Ovary (tissue), 9 donors: ENCODE data around the gene OSBPL5. TPM values are rescaled to one million over a fixed set of nuclear protein-coding genes. Genes with fewer than 3 reads are reported as not detected.

Experiments
- DNase-seq, 5 donors: peaks; one replicate each; pipeline ENCODE4 v3.0.0-alpha.2; 2019 to 2020
- H3K27ac ChIP-seq, 2 donors: fragments of 200-600 bp; one replicate each; pipeline versions ENCODE4 v1.5.1 to v1.8.0; 2019 to 2022
- H3K27me3 ChIP-seq: fragments of 200-600 bp; one replicate; pipeline ENCODE4 v1.8.0; 2022
- H3K36me3 ChIP-seq: fragments of 200-600 bp; sonication (generic); one replicate; pipeline ENCODE4 v1.5.1; 2019
- H3K4me1 ChIP-seq: one replicate; pipeline ENCODE4 v1.8.1; 2013; ENCODE audit warnings: mild to moderate bottlenecking, moderate library complexity; ENCODE audit not compliant: insufficient read depth
- H3K4me3 ChIP-seq: fragments of 200-600 bp; sonication (generic); one replicate; pipeline ENCODE4 v1.5.1; 2017
- H3K9me3 ChIP-seq, 2 donors: fragments of 200-600 bp in 1 of 2; sonication (generic) in 1 of 2; one replicate each; pipeline versions ENCODE4 v1.5.1 to v1.8.1; 2013 to 2019; ENCODE audit warnings: mild to moderate bottlenecking in 1 of 2, moderate library complexity in 1 of 2
- CTCF ChIP-seq, 3 donors: fragments of 450-650 bp in 2 of 3; fragments of 200-600 bp in 1 of 3; IDR thresholded peaks; one replicate each; pipeline versions ENCODE4 v1.5.1 to v1.8.0; 2016 to 2022; ENCODE audit warnings: antibody characterized with exemption in 3 of 3, mild to moderate bottlenecking in 1 of 3
- EP300 ChIP-seq: sonication (generic); formaldehyde crosslinking; IDR thresholded peaks from one replicate; pipeline ENCODE4 v1.6.1; 2017; ENCODE audit warnings: antibody characterized with exemption
- POLR2A ChIP-seq: fragments of 450-650 bp; IDR thresholded peaks from one replicate; pipeline ENCODE4 v1.6.1; 2017; ENCODE audit warnings: antibody characterized with exemption, mild to moderate bottlenecking, moderate library complexity
- WGBS, 3 donors: extraction: QIAGEN DNeasy Blood & Tissue Kit in 1 of 3; methylation state at CpG; one replicate each; pipeline versions ENCODE4 v1.1.5 to v1.1.7; 2013 to 2017; 5-methylcytosine and 5-hydroxymethylcytosine counted together
- intact Hi-C, 4 donors: fragments of 100-400 bp; cut with DNase I; formaldehyde crosslinking; loops; one replicate each; pipeline versions ENCODE4 v1.11.0 to v1.15.1; 2022 to 2023
- polyA plus RNA-seq, 2 donors: library from polyadenylated mRNA; stranded (reverse); fragments of 200-250 nt in 1 of 2; fragments of 350-450 nt in 1 of 2; fragmentation: Illumina TruSeq in 1 of 2; extraction: RNeasy Lipid Tissue Mini Kit (QIAGEN cat#74804) in 1 of 2; gene quantifications; one replicate each; pipeline ENCODE4 v1.2.3, GENCODE V29; 2013 to 2014
- total RNA-seq, 7 donors: library from RNA; depleted of rRNA in 2 of 7; stranded (reverse); fragments of >200 nt in 2 of 7; fragmentation: NEBNext Ultra II Directional in 3 of 7; extraction: Animal tissue kit (Norgen Biotek cat#: 25700) in 3 of 7; gene quantifications; one replicate each; pipeline versions ENCODE4 v1.1.0 to v1.2.4, GENCODE V29; 2016 to 2023
- donor health status: DM: no; HTN: no; CAD: no; lungs with moderate emphysema.
- donor health status: DM: no; HTN: no; CAD: no.
- donor health status: Bipolar disorder and iron deficiency.
- donor health status: DM: yes; HTN: yes; CAD: no.
- donor health status: DM: no; HTN: no; CAD: no.
- donor health status: DM: yes; HTN: yes; CAD: no.

The OSBPL5 gene
- total and polyA plus RNA-seq, 9 donors = 3.0 to 41.0 (median 23.3) TPM

DNA sequence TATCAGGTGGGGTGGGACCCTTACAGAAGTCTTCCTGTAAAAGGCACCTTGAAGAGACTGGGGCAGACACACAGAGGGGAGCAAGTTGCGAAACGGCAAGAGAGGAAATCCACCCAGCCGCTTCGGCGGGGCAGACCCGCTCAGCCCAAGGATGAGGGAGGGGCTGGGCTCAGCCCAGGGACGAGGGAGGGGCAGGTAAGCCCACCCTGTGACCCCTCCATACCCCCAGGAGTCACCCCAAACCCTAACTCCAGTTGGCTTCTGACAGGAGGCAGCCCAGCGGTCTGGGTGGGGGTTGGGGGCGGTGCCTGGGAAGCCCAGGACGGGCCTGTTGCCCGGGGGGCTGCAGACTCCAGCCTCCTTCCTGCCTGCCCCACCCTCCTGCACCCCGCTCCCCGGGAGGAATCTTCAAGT, 965 bp downstream of the OSBPL5 start:
- Histone ChIP-seq H3K27ac (peak overlapping the region; percentile 47 to 69), H3K9me3 (no peaks in the 10 kb centered on the region), H3K36me3 (no peaks in the 10 kb centered on the region), H3K4me1 (peaks cover 24% of the 10 kb centered on the region), H3K27me3 (no peaks in the 10 kb centered on the region), H3K4me3 (peak overlapping the region; percentile 38)
- peak in 4 of 5 donors; percentile 19 to 61 (median 50) for DNase-seq
- 6 to 7% (median 6%) methylated on average over 13 of the region's 13 CpGs for WGBS, 3 donors
- no peak for TF ChIP-seq CTCF (IDR thresholded peaks at IDR 0.05)
- no peak for TF ChIP-seq EP300
- no peak for TF ChIP-seq POLR2A
- intact Hi-C loops = no loop called here

DNA sequence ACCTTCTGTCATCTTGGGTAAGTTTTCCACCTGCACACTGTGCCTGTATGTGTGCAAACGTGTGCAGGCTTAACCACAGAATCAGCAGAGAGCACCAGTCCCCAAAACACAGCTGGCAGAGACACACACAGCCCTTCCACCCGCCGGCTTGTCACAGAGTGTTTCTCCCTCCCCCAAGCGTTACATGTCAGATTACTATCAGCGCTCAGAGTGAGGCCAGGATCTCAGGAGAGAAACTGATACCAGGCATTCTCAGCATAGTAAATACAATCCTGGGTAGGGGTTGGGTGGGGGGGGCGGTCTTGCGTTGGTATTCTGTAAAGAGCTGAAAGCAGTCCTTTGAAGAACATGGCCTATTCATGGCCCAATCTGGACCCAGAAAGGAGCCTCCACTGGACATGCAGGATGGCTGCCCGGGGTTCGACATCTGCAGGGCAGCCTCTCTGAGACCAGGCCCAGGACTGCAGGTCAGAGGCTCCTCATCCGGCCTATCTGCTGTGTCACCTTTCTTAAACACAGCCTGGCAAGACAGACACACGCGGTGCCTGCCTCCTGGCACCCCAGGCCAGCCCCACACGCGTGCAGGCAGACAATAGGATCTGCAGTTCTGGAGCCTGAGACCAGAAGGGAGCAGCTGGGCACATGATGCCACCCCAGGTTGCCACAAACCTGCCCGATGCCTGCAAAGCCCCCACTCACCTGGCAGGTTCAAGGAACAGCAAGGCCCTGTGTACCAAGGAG, 1.7 kb downstream of the OSBPL5 start:
- 77 to 84% (median 81%) methylated on average over 15 of the region's 15 CpGs for WGBS, 3 donors
- TF ChIP-seq CTCF (IDR thresholded peaks at IDR 0.05) (no peak), EP300 (no peak), POLR2A (no peak)
- DNase-seq = peak in 3 of 5 donors; percentile 7 to 33 (median 28)
- peaks cover 23% of the 10 kb centered on the region for H3K4me1 ChIP-seq
- H3K36me3 ChIP-seq = no peaks in the 10 kb centered on the region
- H3K27me3 ChIP-seq = no peaks in the 10 kb centered on the region
- no peaks in the 10 kb centered on the region for H3K9me3 ChIP-seq
- peak overlapping the region in 1 of 2 donors; percentile 69 for H3K27ac ChIP-seq
- peak overlapping the region; percentile 38 for H3K4me3 ChIP-seq
- intact Hi-C loops = no loop called here

- 86 to 87% (median 87%) methylated on average over 21 of the region's 21 CpGs for whole genome bisulfite sequencing, 3 donors
- H3K4me1 ChIP-seq = peaks cover 23% of the 10 kb centered on the region
- no peaks in the 10 kb centered on the region for H3K27me3 ChIP-seq
- H3K36me3 ChIP-seq = no peaks in the 10 kb centered on the region
- DNase-seq = peak in 3 of 5 donors; percentile 25 to 26 (median 26)
- TF ChIP-seq CTCF (IDR thresholded peaks at IDR 0.05) = no peak
- no peak for TF ChIP-seq POLR2A
- no peak for TF ChIP-seq EP300
- H3K4me3 ChIP-seq = no peak overlapping the region
- H3K27ac ChIP-seq = no peak overlapping the region
- intact Hi-C loops = no loop called here
- H3K9me3 ChIP-seq = no peaks in the 10 kb centered on the region
Measured at GRCh38 chr11:3162410-3163240, 2.5 kb downstream of the OSBPL5 start.

DNA sequence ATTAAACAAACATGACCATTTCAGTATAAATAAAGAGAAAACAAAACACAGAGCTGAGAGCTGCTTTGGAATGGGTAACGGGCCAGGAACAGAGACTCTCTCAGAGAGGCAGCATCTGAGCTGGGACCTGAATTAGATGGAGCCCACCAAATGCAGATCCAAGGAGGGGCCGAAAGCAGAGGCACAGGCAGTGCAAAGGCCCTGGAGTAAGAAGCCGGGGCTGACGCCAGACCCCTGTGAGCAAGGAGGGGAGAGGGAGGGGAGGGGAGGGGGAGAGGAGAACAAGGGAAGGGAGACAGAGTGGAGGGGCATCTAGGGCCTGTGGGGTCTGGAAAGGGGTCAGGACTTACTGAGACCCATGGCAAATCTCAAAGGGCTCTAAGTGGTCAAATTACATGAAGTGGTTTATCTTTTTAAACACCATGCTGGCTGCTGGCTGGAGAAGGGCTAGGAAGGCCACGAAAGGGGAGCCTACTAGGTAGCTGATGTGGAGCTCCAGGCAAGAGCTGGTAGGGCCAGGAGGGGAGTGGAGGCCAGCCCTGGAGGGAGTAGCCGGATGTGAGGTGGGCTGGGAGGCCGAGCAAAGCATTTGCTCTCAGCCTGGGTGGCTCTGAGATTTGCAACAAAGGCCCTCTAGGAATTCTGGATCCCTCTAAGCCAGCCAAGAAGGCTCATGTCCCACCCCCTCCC, 3.2 kb downstream of the OSBPL5 start:
- Histone ChIP-seq H3K27ac (peak overlapping the region in 1 of 2 donors; percentile 6), H3K9me3 (no peaks in the 10 kb centered on the region), H3K36me3 (no peaks in the 10 kb centered on the region), H3K4me3 (no peak overlapping the region), H3K27me3 (no peaks in the 10 kb centered on the region), H3K4me1 (peaks cover 23% of the 10 kb centered on the region)
- intact Hi-C loops = no loop called here
- 86 to 91% (median 86%) methylated on average over 6 to 7 of the region's 7 CpGs for WGBS, 3 donors
- TF ChIP-seq POLR2A (no peak), EP300 (no peak), CTCF (IDR thresholded peaks at IDR 0.05) (no peak)
- peak in 4 of 5 donors; percentile 4 to 28 (median 22) for DNase-seq
